ENCODE results near the gene C22orf39.

The C22orf39 gene

DNA sequence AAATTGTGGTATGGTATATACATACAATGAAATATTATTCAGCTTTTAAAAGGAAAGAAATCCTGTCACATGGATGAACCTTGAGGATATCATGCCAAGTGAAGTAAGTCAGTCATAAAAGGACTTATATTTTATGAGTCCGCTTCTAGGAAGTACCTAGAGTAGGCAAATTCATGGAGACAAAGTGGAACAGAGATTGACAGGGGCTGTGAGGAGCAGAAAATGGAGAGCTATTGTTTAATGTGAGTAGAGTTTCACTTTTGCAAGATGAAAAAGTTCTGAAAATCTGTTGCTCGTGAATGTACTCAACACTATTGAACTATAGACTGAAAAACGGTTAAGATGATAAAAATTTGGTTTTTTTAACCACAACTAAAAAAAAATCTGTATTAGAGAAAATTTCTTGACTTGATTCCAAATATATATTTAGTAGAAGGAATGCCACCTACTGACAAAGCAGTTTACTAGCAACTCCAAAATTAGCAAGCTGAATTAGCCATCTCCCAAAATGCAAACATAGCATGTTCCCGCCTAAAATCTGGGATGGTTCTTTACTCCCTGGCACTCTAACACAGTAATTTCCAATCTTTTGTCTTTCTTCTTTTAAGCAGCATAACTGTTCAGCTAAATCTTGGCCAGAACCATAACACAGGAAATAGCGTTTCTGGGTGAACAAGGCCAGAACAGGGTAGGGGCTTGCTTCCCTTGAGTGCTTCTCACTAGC is 30.0 kb upstream of the C22orf39 start:
- TF ChIP-seq ZBTB7A (IDR thresholded peaks at IDR 0.05; ENCODE audit: low read depth): no peak
- TF ChIP-seq USF1 (IDR thresholded peaks at IDR 0.05): no peak
- TF ChIP-seq NFIC (IDR thresholded peaks at IDR 0.05): no peak
- TF ChIP-seq YY1 (IDR thresholded peaks at IDR 0.05; ENCODE audit: low read depth): no peak
- TF ChIP-seq RAD21 (IDR thresholded peaks at IDR 0.05; ENCODE audit: low read depth): no peak
- TF ChIP-seq TEAD4 (IDR thresholded peaks at IDR 0.05): no peak
- no peak for TF ChIP-seq TAF1 (IDR thresholded peaks at IDR 0.05; ENCODE audit: low read depth)
- no peak for TF ChIP-seq TCF12 (IDR thresholded peaks at IDR 0.05; ENCODE audit: low read depth)
- no peak for TF ChIP-seq REST (IDR thresholded peaks at IDR 0.05; ENCODE audit: low read depth)
- TF ChIP-seq CEBPB (IDR thresholded peaks at IDR 0.05): no peak
- no peak for TF ChIP-seq EP300 (IDR thresholded peaks at IDR 0.05; ENCODE audit: borderline replicate concordance)

DNA sequence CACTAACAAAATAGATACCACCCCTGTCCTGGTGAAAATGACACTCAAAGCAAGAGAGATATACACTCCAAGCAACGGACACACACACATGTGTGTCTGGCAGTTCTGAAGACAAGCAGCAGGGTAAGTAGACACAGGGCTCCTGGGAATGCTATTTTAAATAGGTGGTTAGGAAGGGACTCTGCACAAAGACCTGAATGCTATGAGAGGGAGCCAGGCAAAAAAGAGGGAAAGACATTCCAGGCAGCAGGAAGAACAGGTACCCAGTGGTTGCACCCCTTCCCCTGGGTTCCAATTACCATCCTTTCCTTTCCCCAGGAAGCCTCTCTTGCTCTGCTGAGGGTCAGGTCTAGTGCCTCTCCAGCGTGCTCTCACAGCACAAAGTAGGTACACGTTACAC is 28.5 kb upstream of the C22orf39 start:
- TF ChIP-seq REST (IDR thresholded peaks at IDR 0.05; ENCODE audit: low read depth) (no peak), YY1 (IDR thresholded peaks at IDR 0.05; ENCODE audit: low read depth) (no peak), EP300 (IDR thresholded peaks at IDR 0.05; ENCODE audit: borderline replicate concordance) (no peak), TCF12 (IDR thresholded peaks at IDR 0.05; ENCODE audit: low read depth) (no peak), CEBPB (IDR thresholded peaks at IDR 0.05) (no peak), RAD21 (IDR thresholded peaks at IDR 0.05; ENCODE audit: low read depth) (no peak), ZBTB7A (IDR thresholded peaks at IDR 0.05; ENCODE audit: low read depth) (no peak), NFIC (IDR thresholded peaks at IDR 0.05) (no peak), TAF1 (IDR thresholded peaks at IDR 0.05; ENCODE audit: low read depth) (no peak), FOXM1 (IDR thresholded peaks at IDR 0.05; ENCODE audit: borderline replicate concordance, low read depth) (no peak), USF1 (IDR thresholded peaks at IDR 0.05) (no peak), TEAD4 (IDR thresholded peaks at IDR 0.05) (no peak), EGR1 (IDR thresholded peaks at IDR 0.05) (no peak)
- TF ChIP-seq, protein P1, sequence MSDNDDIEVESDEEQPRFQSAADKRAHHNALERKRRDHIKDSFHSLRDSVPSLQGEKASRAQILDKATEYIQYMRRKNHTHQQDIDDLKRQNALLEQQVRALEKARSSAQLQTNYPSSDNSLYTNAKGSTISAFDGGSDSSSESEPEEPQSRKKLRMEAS (IDR thresholded peaks at IDR 0.05): no peak

GRCh38 chr22:19473578-19473977 is 26.1 kb upstream of the C22orf39 start:
- no peak for TF ChIP-seq CEBPB (IDR thresholded peaks at IDR 0.05)
- no peak for TF ChIP-seq RAD21 (IDR thresholded peaks at IDR 0.05; ENCODE audit: low read depth)
- no peak for TF ChIP-seq EP300 (IDR thresholded peaks at IDR 0.05; ENCODE audit: borderline replicate concordance)
- TF ChIP-seq TAF1 (IDR thresholded peaks at IDR 0.05; ENCODE audit: low read depth): no peak
- TF ChIP-seq TCF12 (IDR thresholded peaks at IDR 0.05; ENCODE audit: low read depth): no peak
- TF ChIP-seq USF1 (IDR thresholded peaks at IDR 0.05): no peak
- TF ChIP-seq, protein P1 (IDR thresholded peaks at IDR 0.05): no peak

DNA sequence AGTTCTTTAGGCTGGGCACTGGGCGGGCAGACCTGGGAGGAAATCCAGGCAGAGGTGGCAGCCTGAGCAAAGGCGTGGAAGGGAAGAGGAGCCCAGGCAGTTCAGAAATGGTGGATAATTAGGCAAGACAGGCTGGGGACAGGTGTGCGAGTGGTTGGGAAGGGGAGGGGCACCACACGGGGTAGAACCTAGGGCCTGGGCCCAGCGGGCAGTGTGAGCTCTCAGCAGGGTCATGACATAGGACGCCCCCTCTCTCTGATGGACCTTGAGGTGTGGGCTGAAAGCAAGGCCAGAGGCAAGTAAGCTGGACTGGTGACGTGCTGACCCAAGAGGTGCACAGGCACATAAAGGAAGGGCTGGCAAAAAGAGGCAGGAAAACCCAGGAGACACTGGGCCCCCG is 24.7 kb upstream of the C22orf39 start:
- TF ChIP-seq USF1 (IDR thresholded peaks at IDR 0.05): no peak

GRCh38 chr22:19471572-19471971 is 24.1 kb upstream of the C22orf39 start:
- TF ChIP-seq CREB1 (IDR thresholded peaks at IDR 0.05; ENCODE audit: low read depth) (no peak), RAD21 (IDR thresholded peaks at IDR 0.05; ENCODE audit: low read depth) (no peak), TAF1 (IDR thresholded peaks at IDR 0.05; ENCODE audit: low read depth) (no peak), TEAD4 (IDR thresholded peaks at IDR 0.05) (no peak), CEBPB (IDR thresholded peaks at IDR 0.05) (no peak), TCF12 (IDR thresholded peaks at IDR 0.05; ENCODE audit: low read depth) (no peak), ZBTB7A (IDR thresholded peaks at IDR 0.05; ENCODE audit: low read depth) (no peak), NFIC (IDR thresholded peaks at IDR 0.05) (no peak), EP300 (IDR thresholded peaks at IDR 0.05; ENCODE audit: borderline replicate concordance) (no peak), YY1 (IDR thresholded peaks at IDR 0.05; ENCODE audit: low read depth) (no peak), EGR1 (IDR thresholded peaks at IDR 0.05) (no peak), REST (IDR thresholded peaks at IDR 0.05; ENCODE audit: low read depth) (no peak), USF1 (IDR thresholded peaks at IDR 0.05) (no peak), FOXM1 (IDR thresholded peaks at IDR 0.05; ENCODE audit: borderline replicate concordance, low read depth) (no peak)
- TF ChIP-seq, protein P1 (IDR thresholded peaks at IDR 0.05): no peak

All from Ishikawa (cell line).